Ecto neural progenitor cell (in vitro differentiated cells): ENCODE data around the gene RAPGEF6.
"Not testable (repeated sequence)": the region's sequence is repeated elsewhere in the genome, so short reads cannot be mapped to it uniquely, and the experiment has no call there.

Source experiments
- DNase-seq: peaks from one replicate; pipeline ENCODE4 v3.0.0-alpha.2; 2018; ENCODE audit warnings: low spot score

RAPGEF6 gene

DNA sequence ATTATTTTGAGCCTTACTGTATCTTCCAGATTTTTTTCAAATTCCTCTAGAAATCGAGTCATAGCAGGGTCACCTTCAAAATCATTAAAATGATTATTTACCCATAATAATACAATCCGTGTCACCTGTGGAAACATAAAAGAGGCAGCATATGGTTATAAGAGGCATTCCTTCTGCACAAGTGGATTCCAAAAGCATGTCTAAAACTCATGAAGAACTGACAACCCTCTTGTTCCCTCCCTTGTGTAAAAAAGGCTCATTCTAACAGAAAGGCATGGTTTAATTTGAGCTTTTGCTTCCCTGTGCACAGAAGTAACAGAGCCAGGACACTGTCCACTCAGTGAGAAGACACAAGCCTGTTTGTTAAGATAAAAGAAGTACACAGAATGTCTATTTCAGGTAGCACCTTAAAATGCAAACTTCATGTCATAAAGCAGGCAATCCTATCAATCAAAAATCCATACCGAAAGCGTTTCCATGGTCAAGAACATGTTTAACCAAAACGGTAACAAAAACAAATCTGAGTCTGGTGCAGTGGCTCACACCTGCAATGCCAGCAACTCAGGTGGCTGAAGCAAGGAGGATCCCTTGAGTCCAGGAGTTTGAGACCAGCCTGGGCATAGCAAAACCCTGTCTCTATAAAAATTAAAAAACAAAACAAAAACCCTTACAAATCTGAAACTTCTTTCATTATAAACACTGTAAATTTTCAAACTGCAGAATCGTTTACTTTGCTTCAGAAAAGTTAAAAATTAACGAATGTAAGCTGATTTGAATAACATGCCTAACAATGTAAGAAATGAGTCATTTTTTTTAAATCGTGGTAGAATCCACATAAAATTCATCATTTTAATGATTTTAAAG is 139.3 kb downstream of the RAPGEF6 start:
- no peak for DNase-seq

DNA sequence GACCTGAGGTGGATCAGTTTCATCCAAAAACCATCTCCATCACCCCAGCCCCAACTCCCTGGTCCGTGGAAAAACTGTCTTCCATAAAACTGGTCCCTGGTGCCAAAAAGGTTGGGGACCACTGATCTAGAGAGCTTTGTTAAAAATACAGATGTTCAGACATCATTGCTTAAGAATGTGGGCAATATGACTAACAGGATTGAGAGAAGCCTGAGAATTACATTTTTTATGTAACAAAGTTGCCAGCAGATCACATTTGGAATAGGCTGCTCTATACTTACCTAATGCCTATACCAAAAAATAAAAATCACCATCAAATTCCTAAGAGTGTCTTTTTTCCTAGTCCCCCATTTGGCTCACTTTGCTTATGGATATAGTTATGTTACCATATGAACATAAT is 143.3 kb downstream of the RAPGEF6 start:
- DNase-seq, result no peak

GRCh38 chr5:131488463-131488862 is 146.6 kb downstream of the RAPGEF6 start:
- DNase-seq, result no peak

GRCh38 chr5:131487371-131487770 is 147.7 kb downstream of the RAPGEF6 start:
- not testable (repeated sequence) for DNase-seq

GRCh38 chr5:131482617-131483016 is 152.4 kb downstream of the RAPGEF6 start:
- DNase-seq, result no peak

GRCh38 chr5:131481569-131481968 is 153.5 kb downstream of the RAPGEF6 start:
- DNase-seq, result no peak

GRCh38 chr5:131475541-131475941 is 159.5 kb downstream of the RAPGEF6 start:
- DNase-seq, result no peak

DNA sequence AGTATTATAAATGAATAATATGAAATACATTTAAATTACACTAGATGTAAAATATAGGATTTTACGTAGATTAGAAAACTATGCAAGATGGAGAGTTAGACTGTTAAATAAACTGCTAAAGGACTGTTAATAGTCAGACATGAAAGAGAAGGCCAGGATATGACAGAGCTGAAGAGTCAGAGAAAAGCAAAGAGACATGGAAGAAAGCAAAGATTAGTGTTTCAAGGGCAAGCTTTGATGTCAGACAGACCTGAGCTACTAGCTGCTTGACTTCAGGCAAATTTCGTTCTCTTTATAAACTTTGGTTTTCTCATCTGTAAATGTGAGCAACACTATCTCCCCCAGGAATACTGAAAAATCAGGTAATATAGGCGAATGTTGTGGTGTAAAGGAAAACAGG is 161.3 kb downstream of the RAPGEF6 start:
- DNase-seq, result no peak

DNA sequence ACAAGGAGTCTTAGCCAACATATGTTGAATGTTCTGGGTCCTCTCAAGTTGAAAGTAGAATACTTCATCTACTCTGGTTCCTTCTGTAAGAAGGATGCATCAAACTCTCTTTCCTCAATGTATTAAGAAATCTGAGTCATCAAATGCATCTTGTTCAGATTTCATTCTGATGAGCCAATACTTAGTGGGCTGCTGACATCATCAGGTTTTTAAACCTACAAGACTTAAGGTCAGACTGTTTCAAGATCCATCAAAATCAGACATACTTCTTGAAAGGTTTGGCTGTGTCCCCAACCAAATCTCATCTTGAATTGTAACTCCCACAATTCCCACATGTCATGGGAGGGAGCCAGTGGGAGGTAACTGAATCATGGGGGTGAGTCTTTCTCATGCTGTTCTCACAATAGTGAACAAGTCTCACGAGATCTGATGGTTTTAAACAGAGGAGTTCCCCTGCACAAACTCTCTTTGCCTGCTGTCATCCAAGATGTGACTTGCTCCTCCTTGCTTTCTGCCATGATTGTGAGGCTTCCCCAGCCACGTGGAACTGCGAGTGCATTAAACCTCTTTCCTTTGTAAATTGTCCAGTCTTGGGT is 168.8 kb downstream of the RAPGEF6 start:
- DNase-seq, result no peak

GRCh38 chr5:131463656-131464055 is 171.4 kb downstream of the RAPGEF6 start:
- DNase-seq, result no peak

DNA sequence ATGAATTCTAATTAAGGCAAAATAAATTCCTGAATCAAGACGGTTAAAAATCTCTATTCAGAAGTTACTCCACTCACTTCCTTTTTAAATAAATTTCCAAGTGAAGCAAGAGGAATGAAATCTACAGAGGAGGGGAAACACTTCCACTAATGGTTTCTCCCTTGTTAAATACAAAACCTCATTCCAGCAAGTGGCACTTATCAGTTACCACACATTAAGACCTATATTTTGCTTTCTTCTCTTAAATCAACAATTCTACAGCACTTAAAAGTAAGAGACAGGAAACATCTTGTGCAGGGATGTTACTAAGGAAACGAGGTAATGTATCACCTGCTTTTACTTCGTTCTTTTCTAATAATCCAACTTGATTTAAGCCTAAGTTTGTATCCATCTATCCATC is 172.6 kb downstream of the RAPGEF6 start:
- DNase-seq, result no peak

DNA sequence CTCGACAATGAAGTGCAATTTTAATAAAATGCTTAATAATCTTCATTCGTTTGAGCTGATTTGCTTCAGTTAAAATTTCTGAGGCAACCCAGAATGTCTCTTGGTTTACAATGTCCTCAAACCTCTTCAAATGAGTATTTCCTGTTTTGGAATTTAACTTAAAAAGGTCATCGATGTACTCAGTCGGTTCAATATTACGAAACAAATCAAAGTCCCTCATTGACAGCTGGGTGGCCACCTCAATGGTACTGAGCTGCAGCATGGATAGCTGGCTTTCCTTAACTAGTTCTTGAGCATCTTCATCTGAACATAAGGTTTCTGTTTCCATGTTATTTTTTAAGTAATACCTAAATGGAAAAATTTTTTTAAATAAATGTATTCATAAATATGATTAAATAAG is 173.3 kb downstream of the RAPGEF6 start:
- no peak for DNase-seq

DNA sequence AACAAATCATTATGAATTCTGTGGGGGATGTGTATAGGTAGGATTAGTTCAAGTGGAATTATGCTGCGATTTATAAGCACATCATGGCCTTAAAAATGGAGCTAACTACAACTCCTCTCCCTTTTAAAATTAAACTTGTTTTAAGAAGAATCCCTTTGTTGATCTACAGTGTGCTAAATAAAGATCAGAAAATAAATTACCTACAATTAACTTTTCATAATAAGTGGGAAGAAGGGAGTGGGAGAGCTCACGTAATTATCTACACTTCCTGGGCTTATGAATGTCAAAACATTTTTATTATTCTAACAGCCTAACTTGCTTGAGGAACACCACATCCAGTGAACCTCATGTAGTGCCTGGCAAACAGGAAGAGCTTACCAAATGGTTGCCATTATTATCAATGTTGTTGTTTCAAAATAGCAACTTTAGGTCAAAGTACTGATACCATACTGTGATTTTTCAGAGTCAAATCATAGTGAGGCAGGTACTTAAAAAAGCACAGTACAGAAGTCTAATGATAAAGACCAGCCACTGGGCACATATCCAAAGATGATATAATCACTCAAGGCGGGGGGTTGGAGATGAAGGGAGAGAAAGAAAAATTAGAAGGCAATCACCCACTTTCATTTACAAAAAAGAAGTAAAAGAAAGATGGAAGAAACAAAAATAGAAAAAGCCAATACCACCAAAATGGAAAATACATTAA is 174.0 kb downstream of the RAPGEF6 start:
- no peak for DNase-seq

DNA sequence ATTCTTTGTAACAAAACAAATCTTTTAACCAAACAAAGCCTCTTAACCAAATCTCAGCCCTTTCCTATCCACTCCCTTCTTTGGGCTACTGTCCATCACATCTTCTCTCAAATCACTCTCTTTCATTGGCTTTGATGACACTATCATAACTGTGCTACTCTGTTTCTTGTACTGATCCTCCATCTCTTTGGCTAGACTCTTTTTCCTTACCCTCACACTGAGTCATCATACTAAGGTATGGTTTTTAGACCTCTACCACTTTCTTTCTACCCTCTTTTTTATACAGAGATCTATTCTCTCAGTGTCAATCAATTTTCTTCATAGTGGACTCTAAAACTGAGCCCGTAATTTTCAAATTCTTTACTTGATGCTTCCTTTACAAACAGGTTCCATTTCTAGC is 174.9 kb downstream of the RAPGEF6 start:
- DNase-seq, result no peak

DNA sequence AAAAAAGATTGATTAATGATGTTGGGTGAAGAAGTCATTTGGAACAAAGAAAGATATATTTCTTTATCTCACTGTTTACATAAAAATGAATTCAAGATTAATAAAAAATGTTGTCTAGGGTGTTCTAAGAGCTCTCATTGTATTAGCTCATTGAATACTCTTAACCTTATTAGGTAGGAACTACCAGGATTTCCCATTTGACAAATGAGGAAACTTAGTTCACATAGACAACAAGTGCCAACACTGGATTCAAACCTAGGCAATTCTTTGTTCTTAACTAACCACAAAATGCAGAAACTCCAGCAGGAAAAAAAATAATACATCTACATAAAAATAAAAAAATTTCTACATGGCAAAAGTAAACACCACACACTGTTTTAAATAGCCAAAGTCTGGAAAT is 175.8 kb downstream of the RAPGEF6 start:
- no peak for DNase-seq

DNA sequence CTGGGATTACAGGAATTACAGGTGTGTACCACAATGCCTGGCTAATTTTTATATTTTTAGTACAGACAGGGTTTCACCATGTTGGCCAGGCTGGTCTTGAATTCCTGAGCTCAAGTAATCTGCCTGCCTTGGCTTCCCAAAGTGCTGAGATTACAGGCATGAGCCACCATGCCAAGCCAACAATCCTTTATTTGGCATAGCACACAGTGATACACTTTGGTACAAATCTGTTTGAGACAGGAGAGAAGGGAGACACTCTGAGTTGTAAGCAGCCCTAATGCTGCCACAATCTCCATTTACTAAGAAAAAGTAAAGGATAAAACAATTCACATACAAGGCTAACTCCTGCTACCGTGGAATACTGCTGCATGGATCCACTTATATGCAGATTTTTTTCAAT is 177.8 kb downstream of the RAPGEF6 start:
- no peak for DNase-seq

DNA sequence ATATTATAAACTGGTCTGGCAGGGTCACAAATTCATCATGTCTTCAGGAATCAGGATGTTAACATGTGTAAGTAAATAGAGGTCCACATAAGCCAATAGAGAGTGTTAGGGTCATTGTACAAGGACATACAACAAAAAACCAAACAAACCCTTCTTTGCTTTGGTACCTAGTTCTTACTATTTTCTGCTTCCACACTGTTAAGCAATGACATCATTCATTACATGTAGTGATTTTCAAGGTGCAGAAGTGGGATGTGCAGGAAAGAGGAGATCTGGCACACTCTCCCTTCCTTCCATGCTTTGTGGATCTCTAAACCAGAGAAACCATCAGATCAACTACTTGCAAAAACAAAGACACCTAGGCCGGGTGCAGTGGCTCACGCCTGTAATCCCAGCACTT is 184.1 kb downstream of the RAPGEF6 start:
- DNase-seq, result no peak

- DNase-seq, result no peak
Observed at GRCh38 chr5:131441184-131441583, 193.8 kb downstream of the RAPGEF6 start.

- DNase-seq, result no peak
Observed at GRCh38 chr5:131436081-131436480, 198.9 kb downstream of the RAPGEF6 start.

- no peak for DNase-seq
Observed at GRCh38 chr5:131433109-131433508, 201.9 kb downstream of the RAPGEF6 start.

DNA sequence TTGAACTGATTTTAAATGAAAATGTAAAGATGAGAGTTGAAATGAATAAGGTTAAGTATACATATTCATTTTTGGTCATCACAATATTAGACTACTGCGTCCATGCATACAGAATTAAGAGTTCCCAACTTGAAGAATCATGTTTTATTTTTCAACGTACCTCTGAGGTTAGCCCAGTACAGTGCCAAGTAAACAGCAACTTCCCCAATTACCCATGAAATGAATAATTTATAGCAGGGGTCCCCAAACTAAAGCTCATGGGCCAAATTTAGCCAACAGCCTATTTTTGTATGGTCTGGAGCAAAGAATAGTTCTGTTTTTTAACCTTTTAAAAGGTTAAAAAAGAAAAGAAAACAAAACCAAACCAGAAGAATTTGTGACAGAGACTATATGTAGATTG is 203.2 kb downstream of the RAPGEF6 start:
- no peak for DNase-seq

GRCh38 chr5:131430794-131431193 is 204.2 kb downstream of the RAPGEF6 start:
- DNase-seq, result no peak

GRCh38 chr5:131426011-131426410 is 209.0 kb downstream of the RAPGEF6 start:
- no peak for DNase-seq
